HG02938 (cell line): ENCODE data around the gene NECTIN2.
A peak's percentile ranks its signal among the peaks of the same experiment; 100 is the strongest.

Experiments used
- ATAC-seq: cut with Tn5 transposase; IDR thresholded peaks from one replicate; pipeline ENCODE4 v1.9.1; 2021; ENCODE audit warnings: mild to moderate bottlenecking, moderate library complexity; ENCODE audit not compliant: unreplicated experiment

NECTIN2 gene

GRCh38 chr19:44845612-44846454, at the start of gene NECTIN2:
TSS of gene NECTIN2 (plus strand) at chr19:44846297. CDS start at chr19:44846526, 229 bp downstream.
- ATAC-seq, result no peak

- ATAC-seq, result no peak
Measured at GRCh38 chr19:44796701-44797115, 49.4 kb upstream of the NECTIN2 start.

- ATAC-seq, result no peak
Measured at GRCh38 chr19:44799627-44800346, 46.3 kb upstream of the NECTIN2 start.

GRCh38 chr19:44800461-44800860, 45.6 kb upstream of the NECTIN2 start:
- ATAC-seq, result peak; percentile 61

GRCh38 chr19:44803442-44804428, 42.4 kb upstream of the NECTIN2 start:
- no peak for ATAC-seq

- no peak for ATAC-seq
Measured at GRCh38 chr19:44806291-44806690, 39.8 kb upstream of the NECTIN2 start.

- ATAC-seq, result no peak
Measured at GRCh38 chr19:44807162-44807561, 38.9 kb upstream of the NECTIN2 start.

GRCh38 chr19:44807652-44808462, 38.2 kb upstream of the NECTIN2 start:
- ATAC-seq, result no peak

GRCh38 chr19:44808463-44809371, 37.4 kb upstream of the NECTIN2 start, which contains the start of gene BCAM:
TSS of gene BCAM (plus strand) at chr19:44809103. CDS start at chr19:44809125, 22 bp downstream.
- no peak for ATAC-seq

- ATAC-seq, result no peak
Measured at GRCh38 chr19:44809577-44810233, 36.4 kb upstream of the NECTIN2 start.

- no peak for ATAC-seq
Measured at GRCh38 chr19:44810234-44811121, 35.6 kb upstream of the NECTIN2 start.

GRCh38 chr19:44811122-44811419, 35.0 kb upstream of the NECTIN2 start:
- ATAC-seq, result no peak

- no peak for ATAC-seq
Measured at GRCh38 chr19:44812142-44812718, 33.9 kb upstream of the NECTIN2 start.

- ATAC-seq, result no peak
Measured at GRCh38 chr19:44813070-44813840, 32.8 kb upstream of the NECTIN2 start.

- no peak for ATAC-seq
Measured at GRCh38 chr19:44813841-44814470, 32.1 kb upstream of the NECTIN2 start.

GRCh38 chr19:44814517-44814916, 31.6 kb upstream of the NECTIN2 start:
- no peak for ATAC-seq
